Central memory CD4-positive, alpha-beta T cell (primary cell): Measurements from ENCODE around the gene RGS3.

Source experiments
- DNase-seq: peaks from one replicate; pipeline ENCODE4 v3.0.0; 2022

The RGS3 gene

DNA sequence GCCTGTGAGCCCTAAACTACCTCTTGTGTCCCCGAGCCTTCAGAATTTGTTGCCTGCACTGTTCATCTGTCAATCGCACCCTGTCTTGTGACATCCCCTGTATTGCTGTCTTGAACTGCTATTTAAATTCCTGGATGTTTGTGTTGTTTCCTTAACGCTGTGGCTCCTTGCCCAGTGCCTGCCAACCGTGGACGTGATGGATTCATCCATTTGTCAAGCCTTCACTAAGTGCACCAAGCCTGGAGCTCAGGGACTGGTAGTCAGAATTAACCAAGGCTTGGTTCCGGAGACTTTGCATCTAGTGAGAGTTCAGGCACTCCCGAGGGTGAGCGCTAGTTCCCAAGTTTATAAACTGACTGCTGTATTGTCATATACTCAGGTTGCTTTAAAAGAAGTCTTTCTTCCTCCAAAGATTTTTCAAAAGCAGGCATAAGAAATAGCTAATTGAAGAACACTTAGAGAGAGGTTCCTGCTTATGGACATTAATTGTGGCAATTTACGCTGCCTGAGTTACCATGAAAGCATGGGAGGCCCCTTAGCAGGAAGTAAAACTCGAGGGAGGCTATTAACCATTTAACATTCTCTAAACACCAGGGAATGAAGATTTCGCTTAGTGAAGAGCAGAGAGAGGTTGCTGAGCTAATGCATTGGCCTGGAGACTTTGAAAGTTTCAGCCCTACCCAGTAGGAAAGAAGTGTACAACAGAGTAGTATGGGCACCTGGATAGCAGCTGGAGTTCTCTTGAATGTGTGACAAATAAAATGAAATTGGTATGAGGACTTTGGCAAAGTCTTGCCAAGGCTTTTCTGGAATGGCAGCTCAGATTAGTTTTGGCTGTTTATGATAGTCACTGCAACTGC lies 29.0 kb downstream of the RGS3 start:
- DNase-seq, result no peak

DNA sequence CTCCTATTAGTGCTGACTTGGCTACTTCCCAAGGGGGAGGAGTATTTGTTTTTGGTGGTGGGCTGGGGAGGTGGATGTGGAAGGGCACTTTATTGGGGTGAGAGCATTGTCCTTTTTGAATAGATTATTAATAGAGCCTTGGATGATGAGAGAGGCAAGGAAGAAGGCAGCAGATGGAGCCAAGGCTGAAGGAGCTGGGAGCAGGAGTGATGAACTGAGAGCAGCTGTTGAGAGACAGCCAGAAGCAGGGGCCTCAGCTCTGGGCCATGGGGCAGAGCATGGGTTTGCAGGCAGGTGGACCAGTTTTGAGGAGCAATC lies 29.6 kb downstream of the RGS3 start:
- no peak for DNase-seq

DNA sequence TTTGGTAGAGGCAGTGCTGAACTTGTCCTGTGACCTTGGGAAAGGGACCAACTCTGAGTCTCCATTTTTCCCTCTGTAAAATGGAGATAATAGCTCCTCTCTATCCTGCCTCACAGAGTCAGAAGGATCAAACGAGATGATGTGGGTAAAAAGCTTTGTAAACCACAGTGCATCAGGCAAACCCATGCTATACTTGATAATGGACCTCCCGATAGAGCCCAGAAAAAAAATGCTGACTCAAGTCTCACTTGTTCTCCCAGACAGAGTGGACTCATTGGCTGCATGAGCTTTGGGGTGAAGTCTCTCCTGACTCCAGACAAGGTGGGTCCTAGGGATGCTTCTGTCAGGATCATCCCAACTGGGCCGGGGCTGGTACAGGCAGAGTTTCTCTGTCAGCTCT lies 32.0 kb downstream of the RGS3 start:
- no peak for DNase-seq

DNA sequence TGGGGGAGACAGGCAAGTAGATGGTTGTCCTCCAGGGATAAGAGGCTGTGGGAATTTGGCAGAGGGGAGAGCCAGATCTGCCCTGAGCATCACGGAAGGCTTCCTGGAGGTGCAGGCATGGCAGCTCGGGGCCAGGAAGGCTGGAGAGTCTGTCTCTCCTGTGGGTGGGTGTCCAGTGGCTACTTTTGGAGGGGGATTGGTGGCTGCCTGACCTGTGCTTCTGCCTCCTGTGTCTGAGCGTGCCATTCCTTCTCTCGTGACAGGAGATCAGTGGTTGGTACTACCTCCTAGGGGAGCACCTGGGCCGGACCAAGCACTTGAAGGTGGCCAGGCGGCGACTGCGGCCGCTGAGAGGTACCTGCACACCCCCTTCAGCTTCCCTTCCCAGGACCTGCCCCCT lies 33.5 kb downstream of the RGS3 start:
- no peak for DNase-seq

DNA sequence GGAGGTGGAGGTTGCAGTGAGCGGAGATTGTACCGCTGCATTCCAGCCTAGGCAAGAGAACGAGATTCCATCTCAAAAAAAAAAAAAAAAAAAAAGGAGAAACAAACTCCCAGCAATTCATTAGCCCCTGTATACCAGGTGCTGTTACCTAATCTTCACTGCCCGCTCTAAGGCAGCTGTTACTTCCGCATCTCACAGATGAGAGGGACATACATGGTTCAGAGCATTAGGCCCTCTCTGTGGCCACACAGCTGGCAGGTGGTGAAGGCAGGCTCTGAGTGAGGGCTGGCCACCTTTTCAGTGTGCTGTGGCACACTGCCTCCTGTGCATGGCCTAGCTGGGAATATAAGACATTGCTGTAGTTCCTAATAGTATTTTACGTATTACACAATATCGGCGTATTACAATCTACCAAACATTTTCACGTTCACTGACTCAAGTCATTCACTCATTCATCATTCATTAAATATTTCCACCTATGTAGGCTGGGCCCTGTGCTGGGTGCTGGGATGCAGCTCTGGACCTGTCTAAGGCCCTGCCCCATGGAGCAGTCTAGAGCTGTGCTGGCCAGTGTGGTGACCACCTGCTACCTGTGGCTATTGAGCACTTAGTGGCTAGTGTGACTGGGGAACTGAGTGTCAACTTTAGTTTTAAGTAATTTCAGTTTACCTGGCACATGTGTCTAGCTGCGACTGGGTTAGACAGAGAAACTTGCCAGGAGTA lies 35.8 kb downstream of the RGS3 start:
- DNase-seq, result no peak

DNA sequence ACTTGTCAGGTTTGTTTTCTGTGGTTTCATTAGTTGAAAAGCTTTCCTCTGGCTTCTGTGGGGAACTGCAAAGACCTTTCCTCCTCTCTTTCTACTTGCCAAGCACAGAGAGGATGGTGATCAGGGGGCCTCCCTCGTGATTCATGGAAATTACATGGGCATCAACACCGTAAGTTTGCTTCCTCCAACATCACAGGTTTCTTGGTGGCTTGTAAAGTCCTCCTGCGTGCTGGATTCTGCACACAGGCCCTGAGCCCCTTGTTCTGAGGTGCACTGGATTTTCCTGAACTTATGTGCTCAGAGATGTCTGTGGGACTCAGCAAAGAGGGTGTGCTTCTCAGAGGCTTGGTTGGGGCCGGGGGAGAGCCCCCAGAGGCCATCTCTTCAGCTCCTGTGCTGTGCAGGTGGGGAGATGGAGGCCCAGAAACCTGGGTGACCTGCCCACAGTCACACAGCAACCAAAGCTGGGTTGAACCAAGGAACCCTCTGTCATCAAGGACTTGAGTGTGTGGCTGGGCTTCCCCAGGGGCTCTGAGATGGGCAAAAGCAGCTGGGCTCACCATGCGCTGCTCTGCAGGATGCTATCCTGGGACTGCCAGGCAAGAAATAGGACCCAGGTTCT lies 36.5 kb downstream of the RGS3 start:
- DNase-seq, result no peak

DNA sequence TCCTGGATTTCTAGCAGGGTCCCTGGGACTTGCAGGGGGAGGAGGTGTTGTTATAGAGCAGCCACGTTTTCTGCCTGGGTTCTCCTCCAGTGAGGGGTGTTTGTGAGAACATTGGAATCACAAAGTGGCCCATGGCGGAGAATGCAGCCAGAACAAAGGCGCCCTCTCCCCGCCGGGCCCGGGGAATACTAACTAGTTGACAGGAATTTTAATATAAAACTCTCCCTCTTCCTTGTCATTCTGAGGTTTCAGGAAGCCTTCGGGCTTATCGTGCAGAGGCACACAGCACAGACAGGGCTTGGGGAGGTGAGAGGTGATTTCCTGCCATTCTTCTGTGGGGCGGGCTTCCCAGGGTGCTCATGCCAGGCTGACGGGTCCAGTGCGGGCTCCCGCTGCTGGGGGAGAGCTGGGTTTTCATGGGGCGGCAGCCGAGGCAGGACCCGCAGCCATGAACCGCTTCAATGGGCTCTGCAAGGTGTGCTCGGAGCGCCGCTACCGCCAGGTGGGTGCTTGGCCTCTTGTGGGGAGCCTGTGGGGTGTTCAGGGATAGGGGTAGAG lies 37.7 kb downstream of the RGS3 start:
- DNase-seq, result no peak

DNA sequence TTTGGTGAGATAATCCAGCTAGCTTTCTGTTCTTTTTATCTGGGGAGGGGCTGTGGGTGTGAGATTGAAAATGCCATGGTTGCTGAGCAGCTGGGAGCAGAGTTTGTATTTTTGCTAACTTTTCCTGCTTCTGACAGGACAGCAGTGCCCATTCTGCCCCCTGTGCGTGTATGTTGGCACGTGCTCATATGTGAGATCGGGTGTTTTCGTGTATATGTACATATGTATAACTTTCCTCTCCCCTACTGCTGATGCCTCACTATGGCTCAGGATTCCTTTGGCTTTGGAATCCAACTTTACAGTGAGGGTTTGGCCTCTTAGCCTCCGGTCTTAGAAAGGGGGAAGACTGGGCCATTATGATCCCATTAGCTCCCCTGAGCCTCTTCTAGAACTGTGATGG lies 38.3 kb downstream of the RGS3 start:
- DNase-seq, result no peak

DNA sequence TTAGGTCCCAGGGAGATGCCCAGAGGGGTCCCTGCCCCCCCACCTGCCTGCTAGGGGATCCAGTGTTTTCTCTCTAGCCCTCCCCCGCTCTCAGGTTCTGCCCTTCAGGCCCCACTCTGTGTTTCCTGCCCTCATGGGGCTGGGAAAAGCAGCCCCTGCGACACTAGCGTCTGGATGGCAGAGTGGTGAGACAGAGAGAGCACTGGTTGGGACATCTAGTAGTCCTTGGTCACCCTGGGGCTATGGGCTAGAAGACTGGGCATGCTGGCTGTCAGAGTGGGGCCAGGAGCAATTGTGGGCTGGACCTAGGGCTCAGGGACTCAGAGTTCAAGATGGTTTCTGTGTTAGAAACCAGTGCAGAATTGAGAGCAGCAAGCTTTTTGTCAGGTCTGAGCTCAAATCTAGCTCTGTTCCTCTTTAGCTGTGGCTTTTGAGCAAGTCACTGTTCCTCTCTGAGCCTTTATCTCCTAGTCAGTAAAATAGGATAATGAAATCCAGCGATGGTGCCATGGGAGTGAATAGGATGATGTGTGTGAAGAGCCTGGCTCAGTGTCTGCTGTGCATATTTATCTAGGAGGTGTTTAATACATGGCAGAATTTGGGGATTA lies 39.0 kb downstream of the RGS3 start:
- DNase-seq, result no peak

DNA sequence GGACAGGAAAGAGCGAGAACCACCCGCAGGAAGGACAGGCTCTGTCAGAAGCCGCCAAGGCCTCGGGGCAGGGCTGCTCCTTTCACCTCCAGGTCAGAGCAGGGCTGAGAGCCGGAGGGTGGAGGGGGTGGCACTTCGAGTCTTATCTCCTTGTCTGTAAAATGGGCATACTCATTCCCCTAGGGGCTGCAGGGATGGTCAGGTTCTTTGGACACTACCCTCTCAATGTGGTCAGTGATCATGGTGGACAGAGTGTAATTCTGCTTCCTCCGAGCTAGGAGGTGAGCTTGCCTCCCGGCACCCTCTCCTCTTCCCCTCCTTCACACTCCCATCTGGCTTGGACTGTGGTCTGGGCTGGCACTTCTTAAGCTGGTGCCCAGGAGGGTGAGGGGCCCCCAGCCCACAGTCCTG lies 39.6 kb downstream of the RGS3 start:
- DNase-seq, result no peak

DNA sequence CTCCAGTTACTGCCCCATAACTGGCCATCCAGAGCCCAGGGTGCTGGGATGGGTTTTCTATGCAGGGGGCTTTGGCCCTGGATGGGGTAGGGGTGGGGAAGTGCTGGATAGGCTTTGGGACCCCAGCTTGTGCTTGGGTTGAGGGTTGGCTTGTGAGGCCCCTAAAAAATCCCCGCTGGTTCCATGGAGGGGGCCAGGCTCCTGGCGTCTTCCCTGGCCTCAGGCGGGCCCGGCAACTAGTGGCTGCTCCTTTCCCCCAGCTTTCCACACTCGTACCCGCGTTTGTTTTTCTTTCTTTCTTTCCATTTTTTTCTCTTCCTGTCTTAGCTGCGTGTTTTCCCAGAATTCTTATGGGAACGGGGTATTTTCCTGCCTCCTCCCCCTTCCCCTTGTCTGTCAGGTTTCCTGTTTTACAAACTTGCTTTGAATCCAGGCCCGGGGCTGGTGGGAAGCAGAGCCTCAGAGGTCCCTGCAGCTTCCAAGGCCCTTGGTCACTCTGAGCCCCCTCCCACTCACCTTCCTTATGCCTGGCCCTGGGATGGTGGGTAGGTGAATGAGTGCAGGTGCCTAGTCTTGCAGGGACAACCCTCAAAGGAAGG lies 40.2 kb downstream of the RGS3 start:
- no peak for DNase-seq

DNA sequence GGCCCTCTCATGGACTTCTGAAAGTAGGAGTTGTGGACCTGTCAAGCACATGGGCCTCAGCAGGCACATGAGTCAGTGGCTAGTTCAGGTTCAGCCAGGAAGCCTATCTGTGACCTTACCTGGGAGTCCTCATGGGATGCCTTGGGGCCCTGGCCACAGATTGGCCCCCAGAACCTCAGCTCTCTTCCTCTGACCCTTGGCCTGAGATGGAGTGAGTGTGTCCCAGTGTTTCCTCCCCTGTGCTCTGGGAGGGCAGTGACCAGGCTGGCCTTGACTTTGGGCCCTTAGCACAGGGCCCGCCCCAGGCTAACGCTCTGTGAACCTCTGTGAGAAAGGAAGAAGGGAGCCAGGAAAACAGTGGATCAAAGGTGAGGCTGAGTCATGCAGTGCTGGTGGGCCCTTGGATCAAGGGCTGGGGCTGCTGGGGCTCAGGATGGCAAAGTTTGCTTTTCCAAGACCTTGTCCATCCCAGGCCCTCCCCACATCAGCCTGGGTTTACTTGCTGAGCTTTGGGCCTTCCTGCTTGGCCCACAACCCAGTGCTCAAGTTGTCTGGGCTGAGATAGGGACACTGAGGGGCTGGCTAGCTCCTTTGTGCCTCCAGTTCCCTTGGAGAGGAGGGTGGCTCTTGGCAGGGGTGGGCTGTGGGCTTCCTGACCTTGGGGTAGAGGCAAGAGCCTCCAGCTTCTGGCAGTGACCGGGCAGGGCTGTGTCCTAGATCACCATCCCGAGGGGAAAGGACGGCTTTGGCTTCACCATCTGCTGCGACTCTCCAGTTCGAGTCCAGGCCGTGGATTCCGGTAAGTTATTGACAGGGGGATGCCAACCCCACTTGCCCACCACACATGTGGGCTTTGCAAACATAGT lies 41.4 kb downstream of the RGS3 start:
- DNase-seq, result no peak

DNA sequence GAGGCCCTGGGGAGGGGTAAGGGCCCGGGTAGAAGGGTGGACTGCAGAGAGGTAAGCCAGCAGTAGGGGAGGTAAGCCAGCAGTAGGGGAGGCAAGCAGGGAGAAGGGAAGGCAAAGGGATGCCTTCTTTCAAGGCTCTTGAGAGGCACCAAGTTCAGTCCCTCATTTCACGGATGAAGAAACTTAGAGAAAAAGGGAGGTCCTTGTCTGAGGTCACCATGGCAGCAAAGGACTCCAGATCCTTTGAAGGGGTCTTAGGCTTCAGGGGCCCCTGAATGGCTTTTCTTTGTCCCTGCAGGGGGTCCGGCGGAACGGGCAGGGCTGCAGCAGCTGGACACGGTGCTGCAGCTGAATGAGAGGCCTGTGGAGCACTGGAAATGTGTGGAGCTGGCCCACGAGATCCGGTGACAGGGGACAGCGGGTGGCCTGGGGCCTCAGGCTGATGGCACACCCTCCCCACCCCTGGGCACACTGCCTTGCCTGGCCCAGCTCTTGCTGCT lies 42.6 kb downstream of the RGS3 start:
- DNase-seq, result no peak

DNA sequence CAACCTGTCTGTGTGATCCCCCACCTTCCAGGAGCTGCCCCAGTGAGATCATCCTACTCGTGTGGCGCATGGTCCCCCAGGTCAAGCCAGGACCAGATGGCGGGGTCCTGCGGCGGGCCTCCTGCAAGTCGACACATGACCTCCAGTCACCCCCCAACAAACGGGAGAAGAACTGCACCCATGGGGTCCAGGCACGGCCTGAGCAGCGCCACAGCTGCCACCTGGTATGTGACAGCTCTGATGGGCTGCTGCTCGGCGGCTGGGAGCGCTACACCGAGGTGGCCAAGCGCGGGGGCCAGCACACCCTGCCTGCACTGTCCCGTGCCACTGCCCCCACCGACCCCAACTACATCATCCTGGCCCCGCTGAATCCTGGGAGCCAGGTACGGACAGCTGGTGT lies 43.7 kb downstream of the RGS3 start:
- DNase-seq, result no peak

DNA sequence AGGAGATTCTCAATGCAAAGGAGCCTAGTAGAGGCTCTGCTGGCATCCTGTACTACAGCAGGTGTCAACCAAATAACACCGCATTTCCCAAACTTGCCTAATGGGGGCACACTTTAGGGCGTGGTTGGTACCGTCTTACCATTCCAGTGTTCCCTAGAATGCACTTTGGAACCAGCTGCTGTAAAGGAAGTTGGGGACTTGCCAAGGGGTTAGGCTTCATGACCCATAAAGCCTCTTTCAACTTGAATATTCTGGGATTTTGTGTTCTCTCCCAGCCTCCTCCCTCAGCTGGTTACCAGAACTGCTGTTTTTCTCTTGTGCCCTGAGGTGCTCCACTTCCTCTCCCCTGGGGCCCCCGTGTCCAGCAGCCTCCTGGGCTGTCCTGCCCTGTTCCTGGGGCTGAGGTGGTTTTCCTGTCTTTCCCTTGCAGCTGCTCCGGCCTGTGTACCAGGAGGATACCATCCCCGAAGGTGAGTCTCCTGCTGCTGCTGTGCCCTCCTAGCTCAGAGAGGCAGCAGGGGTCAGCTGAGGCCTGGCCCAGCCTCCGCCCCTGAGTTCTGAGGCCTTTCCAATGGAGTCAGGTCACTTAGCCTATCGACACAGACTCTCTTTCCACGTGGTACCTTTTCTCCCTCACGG lies 44.7 kb downstream of the RGS3 start:
- DNase-seq, result no peak

DNA sequence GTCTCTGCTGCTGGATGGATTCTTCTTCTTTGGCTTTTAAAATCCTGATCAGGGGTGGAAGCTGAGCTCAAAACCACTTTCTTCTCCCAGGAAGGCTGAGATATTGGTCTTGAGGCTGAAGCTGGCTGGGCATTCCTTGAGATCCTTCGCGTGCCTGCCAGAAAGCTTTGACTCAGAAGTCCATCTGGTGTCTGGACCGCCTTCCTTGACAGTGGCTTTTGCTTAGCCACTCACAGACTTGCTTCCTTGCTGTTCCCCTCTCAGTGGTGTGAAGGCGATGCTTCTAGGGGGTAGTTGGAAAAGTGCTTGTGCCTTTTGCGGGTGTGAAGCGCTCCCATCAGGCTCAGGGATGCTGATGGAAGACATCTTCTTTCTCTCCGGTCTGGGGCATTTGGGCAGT lies 45.9 kb downstream of the RGS3 start:
- DNase-seq, result no peak

DNA sequence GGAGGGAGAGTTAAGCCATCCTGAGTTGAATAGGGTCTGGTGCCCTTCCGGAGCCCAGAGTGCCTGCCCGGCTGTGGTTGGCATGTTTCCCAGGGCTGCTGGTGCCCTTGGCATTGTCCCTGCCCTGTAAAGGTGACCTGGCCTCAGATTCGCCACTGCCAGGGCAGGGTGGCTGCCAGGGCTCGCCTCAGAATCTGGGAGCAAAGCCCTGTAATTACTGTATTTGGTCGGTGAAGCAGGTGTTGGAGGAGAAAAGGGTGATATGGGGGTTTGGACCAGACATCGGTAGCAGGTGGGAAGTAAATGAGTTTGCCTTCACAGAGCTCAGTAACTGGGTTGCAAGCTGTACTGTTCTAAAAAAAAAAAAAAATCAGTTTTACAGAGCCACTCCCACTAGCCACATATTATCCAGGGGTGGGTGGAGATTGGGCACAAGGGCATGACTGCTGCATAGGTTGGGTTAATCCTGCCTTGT lies 47.6 kb downstream of the RGS3 start:
- DNase-seq, result no peak

DNA sequence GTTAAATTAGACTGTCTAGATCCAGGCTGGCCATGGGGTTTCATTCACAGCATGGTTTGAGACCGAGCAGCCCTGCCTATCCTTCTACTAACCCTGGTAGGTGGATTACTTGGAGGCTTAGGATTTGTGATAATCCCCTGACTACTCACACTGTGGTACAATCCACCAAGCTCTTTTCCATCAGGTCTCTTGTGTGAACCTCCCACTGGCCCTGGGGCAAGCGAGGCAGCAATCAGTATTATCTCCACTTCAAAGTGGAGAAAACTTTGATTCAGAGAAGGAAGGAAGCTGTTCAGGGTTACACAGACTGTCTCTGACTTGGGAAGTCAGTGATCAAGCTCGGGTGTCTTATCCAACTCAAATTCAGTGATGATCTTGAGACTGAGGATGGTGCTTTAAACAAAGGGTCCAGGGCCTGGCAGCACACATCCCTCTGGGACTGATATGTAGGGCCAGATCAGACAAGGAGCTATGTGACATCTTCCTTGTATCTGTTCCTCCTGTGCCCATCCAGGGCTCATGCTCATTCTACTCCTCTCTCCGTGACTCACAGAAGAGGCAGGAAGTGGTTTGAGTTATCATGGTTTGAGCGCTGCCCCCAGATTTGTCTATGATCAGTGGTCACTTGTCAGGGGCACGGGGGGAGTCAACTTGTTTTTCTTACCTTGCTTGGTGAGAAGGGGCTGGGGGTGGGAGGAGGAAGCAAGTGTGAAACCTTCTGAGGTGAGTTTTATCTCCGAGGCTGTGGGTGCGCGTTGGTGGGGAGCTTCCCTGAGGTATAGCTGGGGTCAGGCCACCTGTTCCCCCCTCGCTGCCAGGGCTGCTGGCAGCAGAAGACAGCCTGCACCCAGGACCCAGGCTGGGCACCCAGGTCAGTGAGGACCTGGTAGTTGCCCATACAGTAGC lies 48.6 kb downstream of the RGS3 start:
- peak; percentile 64 for DNase-seq

DNA sequence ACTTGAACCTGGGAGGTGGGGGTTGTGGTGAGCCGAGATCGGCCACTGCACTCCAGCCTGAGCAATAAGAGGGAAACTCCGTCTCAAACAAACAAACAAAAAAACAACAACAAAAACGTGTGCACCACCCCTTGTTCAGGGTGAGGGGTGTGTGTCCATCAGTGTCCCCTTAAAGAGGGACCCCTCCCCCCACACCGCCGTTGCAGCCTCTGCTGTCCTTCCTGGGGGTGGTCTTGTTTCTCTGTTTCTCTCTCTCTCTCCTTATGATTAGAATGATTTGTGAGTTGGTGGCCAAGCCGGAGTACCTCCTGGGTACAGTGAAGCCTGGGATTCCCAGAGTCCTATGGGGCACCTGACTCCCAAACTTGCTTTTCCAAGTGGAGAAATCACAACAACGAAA lies 49.6 kb downstream of the RGS3 start:
- DNase-seq, result no peak

DNA sequence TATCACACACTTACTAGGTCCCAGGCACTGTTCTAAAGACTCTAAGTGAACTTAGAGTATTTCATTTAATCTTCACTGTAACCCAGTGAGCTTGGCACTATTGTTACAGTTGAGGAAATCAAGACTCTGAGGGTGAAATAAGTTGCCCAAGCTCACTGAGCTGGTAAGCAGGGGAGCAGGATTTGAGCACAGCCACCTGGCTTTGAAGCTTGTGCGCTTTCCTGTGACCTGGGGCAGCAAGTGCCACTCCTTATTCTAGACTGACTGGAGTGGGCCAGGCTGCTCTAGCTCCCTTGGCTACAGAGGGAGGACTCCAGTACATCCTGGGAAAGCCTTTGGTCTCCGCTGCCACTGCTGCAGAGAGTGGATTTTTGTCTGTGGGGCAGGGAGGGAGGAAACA lies 50.0 kb downstream of the RGS3 start:
- DNase-seq, result no peak
